HG03342 (cell line): Measurements from ENCODE around the gene BSND.

ENCODE experiments used
- ATAC-seq: cut with Tn5 transposase; IDR thresholded peaks from one replicate; pipeline ENCODE4 v1.9.1; 2021; ENCODE audit warnings: mild to moderate bottlenecking, moderate library complexity; ENCODE audit not compliant: unreplicated experiment

BSND gene

DNA sequence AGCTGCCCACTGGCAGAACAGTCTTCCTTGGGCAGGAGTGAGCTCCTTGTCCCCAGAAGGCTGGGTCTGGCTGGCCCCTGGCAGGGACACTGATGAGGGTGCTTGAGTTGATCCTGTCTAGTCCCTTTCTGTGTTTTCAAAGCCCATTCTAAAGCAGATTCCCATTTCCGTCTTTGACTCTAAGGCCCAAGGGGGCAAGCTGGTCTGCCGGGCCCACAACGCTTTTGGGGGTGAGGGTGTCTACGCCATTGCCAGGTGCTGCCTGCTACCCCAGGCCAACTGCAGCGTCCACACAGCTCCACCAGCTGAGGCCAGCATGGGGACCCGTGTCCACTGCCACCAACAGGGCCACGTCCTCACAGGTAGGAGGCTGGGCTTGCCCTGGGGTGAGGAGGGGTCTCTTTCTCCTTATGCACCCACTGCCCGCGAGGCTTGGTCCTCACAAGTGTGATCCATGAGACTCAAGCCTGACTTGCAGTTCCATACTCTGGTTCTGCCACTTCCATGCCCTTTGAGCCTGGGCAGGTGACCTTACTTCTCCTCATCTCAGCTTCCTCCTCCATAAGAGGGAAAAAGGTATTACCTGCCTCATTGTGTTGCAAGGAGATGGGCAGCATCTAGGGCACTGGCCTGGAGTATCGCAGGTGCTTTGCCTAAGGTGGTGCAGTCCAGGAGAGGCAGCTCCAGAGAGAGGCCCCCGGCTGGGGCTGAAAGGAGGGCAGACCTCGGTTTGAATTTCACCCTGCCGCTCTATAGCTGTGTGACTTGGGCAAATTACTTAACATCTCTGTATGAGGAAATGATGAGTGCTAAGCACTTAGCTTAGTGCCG, 60.8 kb downstream of the BSND start:
- no peak for ATAC-seq

DNA sequence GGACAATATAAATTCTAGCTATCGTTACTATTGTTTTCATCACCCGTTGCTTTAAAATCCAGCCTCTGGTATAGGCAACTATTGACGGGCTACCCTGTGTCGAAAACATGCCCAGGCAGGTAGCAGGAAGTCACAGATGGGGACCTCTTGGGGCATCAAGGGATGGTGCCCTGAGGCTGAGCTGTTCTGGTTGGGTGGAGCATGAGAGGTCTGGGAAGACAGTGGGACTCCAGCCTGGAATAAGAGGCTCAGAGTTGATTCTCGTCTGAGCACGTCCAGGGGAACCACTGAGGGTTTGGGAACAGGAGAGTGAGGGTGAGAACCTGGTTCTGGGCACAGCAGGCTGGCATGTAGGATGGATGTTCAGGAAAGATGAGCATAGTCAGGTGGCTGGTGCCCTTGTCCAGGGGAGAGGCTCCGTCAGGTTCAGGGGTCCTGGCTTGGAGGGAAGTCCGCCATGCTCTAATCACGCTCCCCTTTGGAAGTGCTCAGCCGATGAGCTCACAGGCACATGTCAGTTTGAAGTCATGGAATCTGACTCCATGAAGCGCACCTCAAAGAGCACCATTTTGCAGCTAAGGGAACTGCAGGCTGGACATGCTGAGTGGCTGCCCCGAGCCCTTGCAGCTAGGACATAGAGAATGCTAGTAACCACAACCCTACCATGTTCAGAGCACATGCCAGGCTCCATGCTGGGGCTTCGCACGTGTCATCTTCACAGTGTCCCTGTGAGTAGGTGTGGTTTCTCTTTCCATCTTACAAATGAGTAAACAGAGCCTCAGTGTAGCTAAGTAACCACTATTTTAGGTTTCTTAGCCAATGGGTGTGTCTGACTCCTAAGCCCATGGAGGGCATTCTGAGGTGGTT, 61.6 kb downstream of the BSND start:
- ATAC-seq: peak; percentile 54

DNA sequence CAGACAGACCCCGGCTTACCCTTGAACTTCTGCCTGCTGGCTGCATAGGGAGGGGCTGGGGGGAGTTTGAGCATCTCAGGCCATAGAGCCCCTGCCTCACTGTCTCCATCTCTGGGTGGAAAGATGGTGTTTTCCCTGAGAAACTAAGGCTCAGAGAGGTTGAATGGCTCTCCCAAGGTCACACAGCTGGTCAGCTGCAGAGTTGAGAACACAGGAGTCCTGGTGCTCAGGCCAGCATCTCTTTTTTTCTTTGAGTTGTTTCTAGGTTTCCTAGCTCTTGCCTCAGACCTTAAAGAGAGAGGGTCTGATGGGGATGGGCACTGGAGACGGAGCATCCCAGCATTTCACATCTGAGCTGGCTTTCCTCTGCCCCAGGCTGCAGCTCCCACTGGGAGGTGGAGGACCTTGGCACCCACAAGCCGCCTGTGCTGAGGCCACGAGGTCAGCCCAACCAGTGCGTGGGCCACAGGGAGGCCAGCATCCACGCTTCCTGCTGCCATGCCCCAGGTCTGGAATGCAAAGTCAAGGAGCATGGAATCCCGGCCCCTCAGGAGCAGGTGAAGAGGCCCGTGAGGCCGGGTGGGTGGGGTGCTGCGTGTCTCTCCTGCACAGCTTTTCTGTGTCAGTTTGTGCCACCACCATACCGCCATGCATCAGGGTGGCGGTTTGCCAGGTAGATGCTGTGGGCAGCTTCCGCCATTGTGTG, 62.4 kb downstream of the BSND start:
- no peak for ATAC-seq
